Measurements from ENCODE around the gene RTF1.

DNA sequence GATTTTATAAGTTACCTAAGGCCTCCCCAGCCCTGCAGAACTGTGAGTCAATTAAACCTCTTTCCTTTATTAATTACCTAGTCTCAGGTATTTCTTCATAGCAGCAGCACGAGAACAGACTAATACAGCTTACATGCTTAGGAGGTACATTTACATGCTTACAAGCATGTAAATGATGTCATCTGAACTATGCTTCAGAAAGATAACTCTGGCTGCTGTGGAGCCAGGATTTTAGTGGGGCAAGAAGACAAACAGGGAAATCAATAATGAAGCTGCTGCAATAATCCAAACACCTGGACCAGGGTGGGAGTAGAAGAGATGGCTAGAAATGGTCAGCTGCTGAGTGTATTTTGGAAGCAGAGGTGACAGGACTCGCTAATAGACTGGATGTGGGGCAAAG, 24.2 kb upstream of the RTF1 start:
- no peak for TF ChIP-seq CTCF (IDR thresholded peaks at IDR 0.05)
- TF ChIP-seq FOXM1 (IDR thresholded peaks at IDR 0.05; ENCODE audit: low read depth), result no peak
- TF ChIP-seq GABPA (IDR thresholded peaks at IDR 0.05; ENCODE audit: low read depth), result no peak
- no peak for TF ChIP-seq NRF1 (IDR thresholded peaks at IDR 0.05; ENCODE audit: low read depth, low read length)
- TF ChIP-seq TAF1 (IDR thresholded peaks at IDR 0.05; ENCODE audit: borderline replicate concordance, low read depth, low read length), result no peak
- TF ChIP-seq SIN3A (IDR thresholded peaks at IDR 0.05; ENCODE audit: borderline replicate concordance, low read depth, low read length), result no peak
- TF ChIP-seq JUND (IDR thresholded peaks at IDR 0.05), result no peak
- no peak for TF ChIP-seq POLR2AphosphoS5 (IDR thresholded peaks at IDR 0.05; ENCODE audit: low read depth, low read length)
- no peak for TF ChIP-seq RAD21 (IDR thresholded peaks at IDR 0.05; ENCODE audit: low read length)
- no peak for TF ChIP-seq EZH2phosphoT487 (IDR thresholded peaks at IDR 0.05; ENCODE audit: borderline replicate concordance, low read depth)
- TF ChIP-seq, protein P1, sequence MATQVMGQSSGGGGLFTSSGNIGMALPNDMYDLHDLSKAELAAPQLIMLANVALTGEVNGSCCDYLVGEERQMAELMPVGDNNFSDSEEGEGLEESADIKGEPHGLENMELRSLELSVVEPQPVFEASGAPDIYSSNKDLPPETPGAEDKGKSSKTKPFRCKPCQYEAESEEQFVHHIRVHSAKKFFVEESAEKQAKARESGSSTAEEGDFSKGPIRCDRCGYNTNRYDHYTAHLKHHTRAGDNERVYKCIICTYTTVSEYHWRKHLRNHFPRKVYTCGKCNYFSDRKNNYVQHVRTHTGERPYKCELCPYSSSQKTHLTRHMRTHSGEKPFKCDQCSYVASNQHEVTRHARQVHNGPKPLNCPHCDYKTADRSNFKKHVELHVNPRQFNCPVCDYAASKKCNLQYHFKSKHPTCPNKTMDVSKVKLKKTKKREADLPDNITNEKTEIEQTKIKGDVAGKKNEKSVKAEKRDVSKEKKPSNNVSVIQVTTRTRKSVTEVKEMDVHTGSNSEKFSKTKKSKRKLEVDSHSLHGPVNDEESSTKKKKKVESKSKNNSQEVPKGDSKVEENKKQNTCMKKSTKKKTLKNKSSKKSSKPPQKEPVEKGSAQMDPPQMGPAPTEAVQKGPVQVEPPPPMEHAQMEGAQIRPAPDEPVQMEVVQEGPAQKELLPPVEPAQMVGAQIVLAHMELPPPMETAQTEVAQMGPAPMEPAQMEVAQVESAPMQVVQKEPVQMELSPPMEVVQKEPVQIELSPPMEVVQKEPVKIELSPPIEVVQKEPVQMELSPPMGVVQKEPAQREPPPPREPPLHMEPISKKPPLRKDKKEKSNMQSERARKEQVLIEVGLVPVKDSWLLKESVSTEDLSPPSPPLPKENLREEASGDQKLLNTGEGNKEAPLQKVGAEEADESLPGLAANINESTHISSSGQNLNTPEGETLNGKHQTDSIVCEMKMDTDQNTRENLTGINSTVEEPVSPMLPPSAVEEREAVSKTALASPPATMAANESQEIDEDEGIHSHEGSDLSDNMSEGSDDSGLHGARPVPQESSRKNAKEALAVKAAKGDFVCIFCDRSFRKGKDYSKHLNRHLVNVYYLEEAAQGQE (IDR thresholded peaks at IDR 0.05; ENCODE audit: low read depth, low read length), result no peak
- TF ChIP-seq FOSL2 (IDR thresholded peaks at IDR 0.05; ENCODE audit: borderline replicate concordance, low read depth), result no peak
